IMR-90 (cell line): ENCODE measurements around the gene CCDC102B. TPM values are rescaled to one million over a fixed set of nuclear protein-coding genes. Genes with fewer than 3 reads are reported as not detected.

Experiments
- microRNA-seq, 2 experiments: library from miRNA; stranded (forward) in 1 of 2; unstranded in 1 of 2; fragments of 10-50 nt in 1 of 2; fragments of <30 nt in 1 of 2; gene quantifications in 1 of 2; microRNA quantifications in 1 of 2; one replicate each; pipeline versions ENCODE3 to v1.1.0; 2013 to 2020; ENCODE audit not compliant: insufficient read depth in 1 of 2, insufficient read length in 1 of 2, unreplicated experiment in 1 of 2
- polyA plus RNA-seq, 3 experiments: library from polyadenylated mRNA; depleted of rRNA; stranded (reverse); fragments of >200 nt; gene quantifications; 2 replicates each; pipeline ENCODE4 v1.2.3, GENCODE V29; 2012; ENCODE audit warnings: low replicate concordance in 1 of 3
- small RNA-seq, 5 experiments: library from RNA; depleted of rRNA; stranded (forward); fragments of <200 nt; gene quantifications; one replicate each; pipeline ENCODE3, GENCODE V24; 2012
- total RNA-seq: library from RNA; depleted of rRNA; stranded (reverse); fragments of >200 nt; gene quantifications from 2 replicates; pipeline ENCODE4 v1.2.3, GENCODE V29; 2012; rRNA removed

Gene CCDC102B
- total and polyA plus RNA-seq, 2 of the 4 experiments (the other 2 are of a cell fraction): 0.54 to 1.4 TPM

Small RNA genes within 50 kb of the gene (microRNA-seq; reads per million reads assigned to microRNA genes)
- gene RNU6-39P (ENCODE audit: insufficient read depth, insufficient read length): not detected

Small RNA genes within 50 kb of the gene (small RNA-seq; reads per million reads assigned to genes)
- 1.2 to 221 (median 5.2) reads per million in 5 experiments for gene RNU6-39P

Other genes starting within 250 kb of the CCDC102B start
- gene TMX3, start 83.0 kb upstream of the CCDC102B start, total RNA-seq: 50.5 and 83.3 TPM in 2 replicates
- gene TMX3, start 83.0 kb upstream of the CCDC102B start, polyA plus RNA-seq (2012; rRNA removed): 15.7 and 22.8 TPM in 2 replicates